Eye (tissue), 1 donor: ENCODE data around the gene BSND.
"Not testable (repeated sequence)": the region's sequence is repeated elsewhere in the genome, so short reads cannot be mapped to it uniquely, and the experiment has no call there.

ENCODE experiments used
- DNase-seq: peaks from one replicate; pipeline ENCODE4 v3.0.0-alpha.2; 2015

The BSND gene

DNA sequence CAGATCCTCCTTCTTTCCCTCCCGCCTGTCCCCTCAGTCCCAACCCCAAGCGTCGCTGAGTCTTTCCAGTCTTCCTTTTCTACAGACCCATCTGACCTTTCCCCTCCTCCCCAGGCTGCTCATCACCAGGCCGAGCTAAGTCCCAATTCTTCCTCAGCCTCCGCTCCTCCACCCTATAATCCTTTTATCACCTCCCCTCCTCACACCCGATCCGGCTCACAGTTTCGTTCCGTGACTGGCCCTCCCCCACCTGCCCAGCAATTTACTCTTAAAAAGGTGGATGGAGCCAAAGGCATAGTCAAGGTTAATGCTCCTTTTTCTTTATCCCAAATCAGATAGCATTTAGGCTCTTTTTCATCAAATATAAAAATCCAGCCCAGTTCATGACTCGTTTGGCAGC, 25.4 kb downstream of the BSND start:
- DNase-seq = not testable (repeated sequence)

DNA sequence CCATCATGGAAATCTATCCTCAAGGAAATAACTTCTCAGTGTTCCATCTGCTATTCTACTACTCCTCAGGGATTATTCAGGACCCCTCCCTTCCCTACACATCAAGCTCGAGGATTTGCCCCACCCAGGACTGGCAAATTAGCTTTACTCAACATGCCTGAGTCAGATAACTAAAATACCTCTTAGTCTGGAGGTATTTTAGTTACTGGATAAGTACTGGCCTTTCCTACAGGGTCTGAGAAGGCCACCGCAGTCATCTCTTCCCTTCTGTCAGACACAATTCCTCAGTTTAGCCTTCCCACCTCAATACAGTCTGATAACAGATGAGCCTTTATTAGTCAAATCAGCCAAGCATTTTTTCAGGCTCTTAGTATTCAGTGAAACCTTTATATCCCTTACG, 27.9 kb downstream of the BSND start:
- DNase-seq = not testable (repeated sequence)

- not testable (repeated sequence) for DNase-seq
Observed at GRCh38 chr1:55031098-55031497, 32.4 kb downstream of the BSND start.

- no peak for DNase-seq
Observed at GRCh38 chr1:55033265-55033614, 34.5 kb downstream of the BSND start.

DNA sequence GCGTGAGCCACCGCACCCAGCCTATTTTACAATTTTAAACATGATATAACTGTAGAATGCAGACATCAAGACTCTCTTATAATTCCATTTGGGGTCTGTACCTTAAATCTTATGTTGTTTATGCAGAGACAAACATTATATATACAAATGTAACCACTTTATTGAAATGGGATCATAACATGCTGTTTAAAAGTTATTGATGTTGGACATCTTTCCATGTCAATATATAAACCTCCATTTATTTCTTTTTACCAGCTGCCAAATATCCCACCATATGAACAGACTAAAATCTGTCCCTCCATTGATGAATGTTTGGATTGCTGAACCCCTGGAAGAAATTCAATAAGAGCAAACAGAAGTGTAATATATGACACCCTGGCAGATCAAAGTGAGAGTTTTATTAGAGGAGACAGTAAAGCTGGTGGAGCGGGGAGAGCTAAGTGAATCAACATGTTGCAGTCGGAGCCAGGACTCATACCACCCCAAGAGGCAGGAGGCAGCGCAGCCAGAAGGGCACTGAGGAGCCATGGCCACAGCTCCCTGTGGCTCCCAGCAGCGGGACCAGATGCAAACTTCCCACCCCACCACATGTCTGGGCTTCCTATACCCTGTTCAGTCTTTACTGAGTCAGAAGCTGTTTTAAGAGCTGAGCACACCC, 35.9 kb downstream of the BSND start:
- DNase-seq = peak; percentile 82

DNA sequence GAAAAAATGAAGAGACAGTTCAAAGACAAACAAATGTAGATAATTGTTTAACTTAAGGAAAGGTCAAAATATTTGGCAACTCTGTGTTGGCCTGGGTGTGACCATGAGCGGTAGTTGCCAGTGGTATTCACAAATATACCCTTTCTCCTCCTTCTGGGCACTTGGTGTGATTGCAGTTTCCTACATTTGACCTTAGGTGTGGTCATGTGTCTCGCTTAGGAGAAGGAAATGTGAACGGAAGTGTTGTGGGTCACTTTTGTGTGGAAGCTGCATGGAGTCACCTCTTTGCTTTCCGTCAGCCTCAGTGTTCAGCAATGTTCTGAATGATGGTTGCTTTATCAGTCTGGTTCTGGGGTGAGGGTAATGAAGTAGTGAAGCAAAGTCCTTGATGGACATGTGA, 37.2 kb downstream of the BSND start:
- no peak for DNase-seq

- peak; percentile 72 for DNase-seq
Observed at GRCh38 chr1:55037733-55038551, 39.2 kb downstream of the BSND start.

- no peak for DNase-seq
Observed at GRCh38 chr1:55038552-55038838, 39.8 kb downstream of the BSND start.

DNA sequence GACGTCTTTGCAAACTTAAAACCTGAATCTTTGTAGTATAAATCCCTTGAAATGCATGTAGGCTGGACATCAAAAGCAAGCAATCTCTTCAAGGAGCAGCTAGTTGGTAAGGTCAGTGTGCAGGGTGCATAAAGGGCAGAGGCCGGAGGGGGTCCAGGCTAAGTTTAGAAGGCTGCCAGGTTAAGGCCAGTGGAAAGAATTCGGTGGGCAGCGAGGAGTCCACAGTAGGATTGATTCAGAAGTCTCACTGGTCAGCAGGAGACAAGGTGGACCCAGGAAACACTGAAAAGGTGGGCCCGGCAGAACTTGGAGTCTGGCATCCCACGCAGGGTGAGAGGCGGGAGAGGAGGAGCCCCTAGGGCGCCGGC, 40.2 kb downstream of the BSND start:
- DNase-seq = no peak

DNA sequence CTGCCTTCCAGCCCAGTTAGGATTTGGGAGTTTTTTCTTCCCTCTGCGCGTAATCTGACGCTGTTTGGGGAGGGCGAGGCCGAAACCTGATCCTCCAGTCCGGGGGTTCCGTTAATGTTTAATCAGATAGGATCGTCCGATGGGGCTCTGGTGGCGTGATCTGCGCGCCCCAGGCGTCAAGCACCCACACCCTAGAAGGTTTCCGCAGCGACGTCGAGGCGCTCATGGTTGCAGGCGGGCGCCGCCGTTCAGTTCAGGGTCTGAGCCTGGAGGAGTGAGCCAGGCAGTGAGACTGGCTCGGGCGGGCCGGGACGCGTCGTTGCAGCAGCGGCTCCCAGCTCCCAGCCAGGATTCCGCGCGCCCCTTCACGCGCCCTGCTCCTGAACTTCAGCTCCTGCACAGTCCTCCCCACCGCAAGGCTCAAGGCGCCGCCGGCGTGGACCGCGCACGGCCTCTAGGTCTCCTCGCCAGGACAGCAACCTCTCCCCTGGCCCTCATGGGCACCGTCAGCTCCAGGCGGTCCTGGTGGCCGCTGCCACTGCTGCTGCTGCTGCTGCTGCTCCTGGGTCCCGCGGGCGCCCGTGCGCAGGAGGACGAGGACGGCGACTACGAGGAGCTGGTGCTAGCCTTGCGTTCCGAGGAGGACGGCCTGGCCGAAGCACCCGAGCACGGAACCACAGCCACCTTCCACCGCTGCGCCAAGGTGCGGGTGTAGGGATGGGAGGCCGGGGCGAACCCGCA, 40.8 kb downstream of the BSND start, which contains the start of gene PCSK9:
PCSK9 (plus strand) TSS at position 207 of the 741 bp plus-strand sequence; CDS start at position 497, 290 bp downstream.
- DNase-seq = peak; percentile 83

DNA sequence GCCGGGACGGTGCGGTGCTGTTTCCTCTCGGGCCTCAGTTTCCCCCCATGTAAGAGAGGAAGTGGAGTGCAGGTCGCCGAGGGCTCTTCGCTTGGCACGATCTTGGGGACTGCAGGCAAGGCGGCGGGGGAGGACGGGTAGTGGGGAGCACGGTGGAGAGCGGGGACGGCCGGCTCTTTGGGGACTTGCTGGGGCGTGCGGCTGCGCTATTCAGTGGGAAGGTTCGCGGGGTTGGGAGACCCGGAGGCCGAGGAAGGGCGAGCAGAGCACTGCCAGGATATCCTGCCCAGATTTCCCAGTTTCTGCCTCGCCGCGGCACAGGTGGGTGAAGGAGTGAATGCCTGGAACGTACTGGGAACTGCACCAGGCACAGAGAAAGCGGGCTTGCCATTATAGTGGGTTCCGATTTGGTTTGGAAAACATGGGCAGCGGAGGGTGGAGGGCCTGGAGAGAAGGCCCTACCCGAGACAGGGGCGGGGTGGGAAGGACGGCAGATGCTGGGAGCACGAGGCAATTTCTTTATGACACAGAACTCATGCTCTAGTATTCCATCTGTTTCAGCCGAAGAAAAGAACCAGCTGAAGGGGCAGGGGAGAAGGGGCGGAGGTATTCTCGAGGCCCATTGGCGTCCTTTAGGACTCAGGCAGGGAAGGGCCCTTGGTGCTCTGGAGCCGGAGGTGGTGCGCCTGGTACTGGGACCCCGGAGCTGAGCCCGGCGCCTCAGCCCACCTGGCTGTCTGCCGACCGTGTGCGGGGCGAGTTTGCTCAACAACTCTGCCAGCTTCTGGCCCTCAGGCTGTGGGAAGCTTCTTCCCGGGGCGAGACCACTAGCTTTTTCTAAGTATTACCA, 41.6 kb downstream of the BSND start:
- peak; percentile 63 for DNase-seq

- peak; percentile 50 for DNase-seq
Observed at GRCh38 chr1:55040933-55041494, 42.3 kb downstream of the BSND start.

GRCh38 chr1:55041613-55042012, 42.9 kb downstream of the BSND start:
- no peak for DNase-seq

DNA sequence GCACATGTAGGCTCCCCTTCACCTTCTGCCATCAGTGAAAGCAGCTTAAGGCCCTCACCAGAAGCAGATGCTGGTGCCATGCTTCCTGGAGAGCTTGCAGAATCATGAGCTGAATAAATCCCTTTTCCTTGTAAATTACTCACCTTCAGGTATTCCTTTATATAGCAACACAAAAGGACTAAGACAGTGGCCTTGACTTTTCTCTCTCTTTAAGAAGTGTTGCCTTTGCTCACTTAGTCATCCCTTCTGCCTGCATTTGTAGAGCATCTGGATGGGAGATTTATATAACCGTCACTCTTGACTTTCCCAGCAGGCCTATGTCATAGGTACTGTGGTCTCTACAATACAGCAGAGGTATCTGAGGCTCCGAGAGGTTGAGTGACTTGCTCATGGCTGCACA, 44.3 kb downstream of the BSND start:
- no peak for DNase-seq

DNA sequence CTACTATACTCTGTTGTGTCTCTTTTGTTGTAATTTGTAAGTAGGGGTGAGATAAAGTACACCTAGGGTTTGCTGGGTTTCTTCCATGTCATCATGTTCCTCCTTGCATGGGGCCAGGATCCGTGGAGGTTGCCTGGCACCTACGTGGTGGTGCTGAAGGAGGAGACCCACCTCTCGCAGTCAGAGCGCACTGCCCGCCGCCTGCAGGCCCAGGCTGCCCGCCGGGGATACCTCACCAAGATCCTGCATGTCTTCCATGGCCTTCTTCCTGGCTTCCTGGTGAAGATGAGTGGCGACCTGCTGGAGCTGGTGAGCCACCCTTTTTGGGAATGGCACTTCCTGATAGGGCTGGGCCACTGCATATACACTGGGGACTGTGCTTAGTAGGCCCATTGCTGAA, 45.0 kb downstream of the BSND start:
- DNase-seq = no peak

DNA sequence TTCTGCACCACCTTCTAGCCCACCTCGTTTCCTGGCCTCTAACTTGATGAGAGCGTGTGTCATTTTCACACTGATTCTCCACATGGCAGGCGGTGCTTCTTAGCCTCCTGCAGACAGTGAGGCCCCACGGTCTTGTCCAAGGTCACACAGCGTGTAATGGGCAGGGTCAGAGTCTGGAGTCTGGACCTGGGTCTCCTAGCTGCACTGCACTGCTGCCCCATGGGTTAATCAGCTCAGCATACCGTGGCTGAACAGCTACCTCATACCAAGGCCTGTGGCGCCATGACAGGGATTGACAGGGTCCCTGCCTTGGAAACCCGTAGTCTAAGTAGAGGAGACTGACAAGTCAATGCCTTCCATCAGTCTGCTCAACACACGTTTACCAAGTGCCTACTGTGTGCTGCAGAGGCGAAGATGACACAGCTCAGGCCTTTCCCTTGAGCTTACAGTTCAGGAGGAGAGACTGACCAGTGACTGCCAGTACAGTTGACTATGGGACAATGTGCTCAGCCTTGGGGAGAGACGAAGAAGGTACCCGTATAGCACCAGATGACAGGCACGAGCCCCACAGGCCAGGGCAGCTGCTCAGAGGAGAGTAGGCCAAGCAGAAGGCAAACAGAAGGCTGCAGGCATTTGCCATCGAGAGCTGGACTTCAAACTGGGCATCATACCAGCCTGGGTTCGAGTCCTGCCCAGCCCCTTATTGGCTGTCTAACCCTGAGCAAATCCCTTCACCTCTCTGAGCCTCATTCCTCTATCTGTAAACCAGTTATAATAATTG, 46.1 kb downstream of the BSND start:
- DNase-seq = no peak

GRCh38 chr1:55045430-55045829, 46.7 kb downstream of the BSND start:
- DNase-seq = no peak

DNA sequence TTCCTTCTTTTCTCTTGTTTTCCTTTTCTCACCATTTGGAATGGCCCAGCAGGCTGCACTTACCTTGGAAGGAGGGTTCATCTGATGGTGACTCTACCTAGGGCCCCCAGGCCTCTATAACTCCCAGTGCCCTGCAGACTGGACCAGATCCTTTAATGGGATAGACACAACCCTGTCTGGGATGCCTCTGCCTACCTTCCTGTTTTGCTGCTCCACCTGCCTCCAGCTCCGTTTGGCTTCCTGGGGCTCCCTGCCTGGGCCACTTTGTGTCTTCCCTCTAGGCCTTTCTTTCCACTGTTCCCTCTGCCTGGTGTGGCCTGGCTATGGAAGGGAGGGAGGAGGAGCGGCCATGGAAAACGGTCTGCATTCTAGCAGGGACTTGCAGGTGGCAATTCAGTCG, 48.1 kb downstream of the BSND start:
- DNase-seq = no peak

DNA sequence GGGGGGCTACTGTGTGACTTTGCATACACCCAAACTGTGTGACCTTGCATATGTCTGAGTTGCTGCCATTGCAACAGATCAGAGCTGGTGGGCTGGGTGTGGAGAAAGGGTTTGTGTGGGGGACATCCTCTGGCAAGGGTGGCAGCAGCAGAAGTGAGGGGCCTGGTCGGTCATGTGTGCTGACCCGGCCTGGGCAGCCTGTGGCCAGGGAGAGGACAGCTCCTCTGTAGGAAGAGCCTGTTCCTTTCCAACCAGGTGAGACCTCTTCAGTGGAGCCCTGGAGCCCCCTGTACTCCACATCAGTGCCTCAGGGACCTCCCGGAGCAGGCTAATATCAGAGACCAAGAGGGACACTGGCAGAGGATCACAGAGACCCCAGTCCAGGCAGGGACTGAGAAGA, 48.9 kb downstream of the BSND start:
- no peak for DNase-seq

DNA sequence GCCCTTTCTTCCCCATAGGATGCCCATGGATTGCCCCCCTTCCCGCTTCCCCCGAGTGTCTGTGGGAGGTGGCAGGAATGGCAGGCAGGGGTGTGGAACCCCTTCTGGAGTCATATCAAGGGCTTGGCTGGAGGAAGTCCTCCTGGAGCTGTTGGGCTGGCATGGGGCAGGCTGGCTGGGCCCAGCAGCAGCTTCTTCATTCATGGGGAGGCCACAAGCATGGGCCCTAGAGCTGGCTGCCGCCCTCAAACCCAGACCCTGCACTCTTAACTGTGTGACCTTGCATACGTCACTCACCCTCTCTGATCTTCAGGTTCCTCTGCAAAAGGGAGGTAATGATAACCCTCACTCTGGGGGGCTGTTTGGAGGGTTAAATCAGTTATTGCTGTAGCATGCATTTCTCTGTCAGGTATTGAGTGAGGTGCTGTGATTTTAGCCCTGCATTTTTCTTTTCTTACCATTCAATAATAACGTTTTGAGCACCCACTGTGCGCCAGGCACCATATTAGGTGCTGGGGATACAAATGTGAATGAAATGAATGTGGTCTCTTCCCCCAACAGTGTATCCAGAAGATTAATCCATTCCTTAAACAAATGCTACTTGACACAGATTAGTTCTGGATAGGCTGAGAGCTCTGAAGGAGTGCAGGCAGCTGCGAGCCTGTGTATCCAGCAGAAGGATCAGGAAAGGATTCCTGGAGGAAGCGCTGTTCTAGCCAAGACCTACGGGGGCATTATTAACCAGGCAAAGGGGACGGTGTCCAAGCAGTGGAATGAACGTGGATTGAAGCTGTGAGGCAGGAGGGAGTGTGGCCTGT, 49.9 kb downstream of the BSND start:
- DNase-seq = no peak
